Measurements from ENCODE around the gene PRKG1. TPM values are rescaled to one million over a fixed set of nuclear protein-coding genes. Genes with fewer than 3 reads are reported as not detected.

The PRKG1 gene
- total RNA-seq, 1 experiment from 2014 or later = 10.4 TPM

DNA sequence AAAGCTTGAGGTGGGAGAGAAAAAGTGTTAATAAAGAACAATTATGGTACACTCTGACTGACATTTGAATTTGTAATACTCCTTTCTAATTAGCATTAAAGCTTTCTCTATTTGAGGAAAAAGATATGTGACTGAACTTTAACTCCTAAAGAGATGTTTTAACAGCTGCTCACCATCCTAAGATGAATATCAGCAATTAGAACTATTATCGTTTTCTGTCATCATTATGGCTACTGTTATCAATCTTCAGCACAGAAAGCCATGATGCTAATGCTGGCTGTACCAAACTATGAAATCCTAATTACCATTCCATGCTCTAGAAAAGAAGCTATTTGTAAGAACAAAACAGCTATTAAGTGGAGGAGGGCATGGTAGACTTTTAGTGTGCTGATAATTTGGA lies 853.9 kb downstream of the PRKG1 start:
- Mint-ChIP-seq H3K36me3 (ENCODE audit: insufficient read depth in 1 of 3, low read depth in 3 of 3) (peaks cover 0 to 8% (median 0%) of the 10 kb centered on the region in 3 experiments; a peak in 1 of 7 replicates), H3K4me3 (no peak overlapping the region), H3K27me3 (ENCODE audit: low read depth) (no peaks in the 10 kb centered on the region), H3K9me3 (peaks cover 0 to 2% of the 10 kb centered on the region in 2 experiments; a peak in 2 of 5 replicates), H3K27ac (no peak overlapping the region), H3K4me1 (peaks cover 4% of the 10 kb centered on the region in 2 experiments; a peak in 2 of 4 replicates)
- H3K4ac ChIP-seq (ENCODE audit: low read depth, low read length) = no peak overlapping the region
- no peak overlapping the region for H3K4me2 ChIP-seq (ENCODE audit: insufficient read depth, insufficient read length, low read length)
- H3K4me1 ChIP-seq (ENCODE audit: insufficient read depth, low read length) = peaks cover 3% of the 10 kb centered on the region; the same call in 1 of the 2 replicates
- H2BK12ac ChIP-seq (ENCODE audit: insufficient read length, low read depth, low read length) = no peak overlapping the region
- H3K14ac ChIP-seq (ENCODE audit: insufficient read depth, low read length) = no peak overlapping the region
- H3K23me2 ChIP-seq (ENCODE audit: insufficient read length, low read depth, low read length, poor library complexity, severe bottlenecking) = no peaks in the 10 kb centered on the region
- H3K27me3 ChIP-seq (ENCODE audit: insufficient read depth, low read length) = no peaks in the 10 kb centered on the region
- no peaks in the 10 kb centered on the region for H3K79me1 ChIP-seq (ENCODE audit: insufficient read depth, low read depth, low read length, poor library complexity, severe bottlenecking)
- H3T11ph ChIP-seq (ENCODE audit: low read length) = no peak overlapping the region
- no peak overlapping the region for H2BK15ac ChIP-seq (ENCODE audit: low read depth, low read length)
- H3K79me2 ChIP-seq (ENCODE audit: insufficient read depth, low read length) = no peaks in the 10 kb centered on the region
- no peak overlapping the region for H4K5ac ChIP-seq (ENCODE audit: insufficient read length, low read depth, low read length)
- no peaks in the 10 kb centered on the region for H3K9me3 ChIP-seq (ENCODE audit: control insufficient read depth, low read depth, low read length)
- H3K56ac ChIP-seq (ENCODE audit: insufficient read length, low read depth, low read length) = no peak overlapping the region
- DNase-seq = no peak
- TF ChIP-seq, protein P1, sequence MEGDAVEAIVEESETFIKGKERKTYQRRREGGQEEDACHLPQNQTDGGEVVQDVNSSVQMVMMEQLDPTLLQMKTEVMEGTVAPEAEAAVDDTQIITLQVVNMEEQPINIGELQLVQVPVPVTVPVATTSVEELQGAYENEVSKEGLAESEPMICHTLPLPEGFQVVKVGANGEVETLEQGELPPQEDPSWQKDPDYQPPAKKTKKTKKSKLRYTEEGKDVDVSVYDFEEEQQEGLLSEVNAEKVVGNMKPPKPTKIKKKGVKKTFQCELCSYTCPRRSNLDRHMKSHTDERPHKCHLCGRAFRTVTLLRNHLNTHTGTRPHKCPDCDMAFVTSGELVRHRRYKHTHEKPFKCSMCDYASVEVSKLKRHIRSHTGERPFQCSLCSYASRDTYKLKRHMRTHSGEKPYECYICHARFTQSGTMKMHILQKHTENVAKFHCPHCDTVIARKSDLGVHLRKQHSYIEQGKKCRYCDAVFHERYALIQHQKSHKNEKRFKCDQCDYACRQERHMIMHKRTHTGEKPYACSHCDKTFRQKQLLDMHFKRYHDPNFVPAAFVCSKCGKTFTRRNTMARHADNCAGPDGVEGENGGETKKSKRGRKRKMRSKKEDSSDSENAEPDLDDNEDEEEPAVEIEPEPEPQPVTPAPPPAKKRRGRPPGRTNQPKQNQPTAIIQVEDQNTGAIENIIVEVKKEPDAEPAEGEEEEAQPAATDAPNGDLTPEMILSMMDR (conservative IDR thresholded peaks at IDR 0.05) = no peak
- no CpG with 5 or more reads among the region's 1 CpG for WGBS (ENCODE audit: extremely low coverage, insufficient read length, low lambda C conversion rate)
- H2AK5ac ChIP-seq (ENCODE audit: insufficient read length, low read length) = no peak overlapping the region
- H3K18ac ChIP-seq (ENCODE audit: insufficient read length, low read depth, low read length) = no peak overlapping the region
- no peak overlapping the region for H3K9ac ChIP-seq (ENCODE audit: extremely low read depth, insufficient read length, low read length)
- no peak overlapping the region for H4K91ac ChIP-seq (ENCODE audit: insufficient read length, low read depth, low read length)
- H4K20me1 ChIP-seq (ENCODE audit: control insufficient read depth, insufficient read depth, insufficient read length) = no peaks in the 10 kb centered on the region
- H3K23ac ChIP-seq (ENCODE audit: insufficient read length, low read depth, low read length) = no peak overlapping the region
- H2BK20ac ChIP-seq (ENCODE audit: low read depth, low read length, poor library complexity, severe bottlenecking) = no peak overlapping the region
- H2BK5ac ChIP-seq (ENCODE audit: insufficient read length, low read length) = no peak overlapping the region
- no peak overlapping the region for H2BK120ac ChIP-seq (ENCODE audit: low read depth, low read length, poor library complexity, severe bottlenecking)
- H4K8ac ChIP-seq (replicated peaks; ENCODE audit: insufficient read length, low read depth, low read length) = no peak overlapping the region
- H3K27ac ChIP-seq (ENCODE audit: insufficient read length, low read depth, low read length) = no peak overlapping the region
- H2AFZ ChIP-seq (ENCODE audit: low read length) = no peak overlapping the region

All from H9 (cell line).